ENCODE data around the gene ADGRG6. TPM values are rescaled to one million over a fixed set of nuclear protein-coding genes. Genes with fewer than 3 reads are reported as not detected.
A peak's percentile ranks its signal among the peaks of the same experiment; 100 is the strongest.

The ADGRG6 gene
- total RNA-seq, 1 donor from 2014 or later = 0.39 TPM

DNA sequence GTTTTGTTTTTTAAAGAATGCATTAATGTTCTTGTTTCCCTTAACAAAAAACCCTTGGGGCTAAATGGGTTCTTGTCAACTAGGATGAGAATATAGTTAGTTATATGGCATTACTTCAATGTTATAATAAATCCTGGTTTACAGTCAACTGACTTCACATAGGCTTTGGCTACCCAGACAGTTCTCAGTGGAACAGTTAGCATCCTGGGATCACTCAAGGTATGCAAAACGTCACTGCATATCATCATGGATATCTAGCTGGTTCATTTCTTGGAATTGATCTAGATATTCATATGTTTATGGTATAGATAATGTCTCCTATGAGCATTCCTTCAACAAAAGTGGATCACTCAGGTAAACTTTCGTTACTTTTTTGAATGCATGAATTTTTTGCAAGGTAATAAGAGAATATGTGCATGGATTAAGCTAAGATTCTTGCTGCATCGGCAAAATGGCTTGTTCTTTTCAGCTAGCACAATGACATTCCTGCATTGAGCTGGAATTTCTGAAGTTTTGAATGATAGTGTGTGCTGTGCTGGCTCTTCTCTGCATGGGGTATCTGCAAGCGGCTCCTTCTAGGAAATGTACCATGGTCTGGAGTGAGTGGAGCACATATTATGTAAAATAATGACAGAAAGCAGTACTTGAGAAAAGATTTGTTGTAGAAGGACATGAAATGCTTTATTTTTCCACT, 138.9 kb downstream of the ADGRG6 start:
- H3K27ac Mint-ChIP-seq = peak overlapping the region; percentile 22
- peak overlapping the region; percentile 2 for H2AFZ ChIP-seq (replicated peaks)
- DNase-seq (ENCODE audit: low spot score) = peak; percentile 24
- peaks cover 20% of the 10 kb centered on the region for H3K4me1 Mint-ChIP-seq
- H3K27me3 Mint-ChIP-seq (ENCODE audit: insufficient read depth, low read depth) = no peaks in the 10 kb centered on the region
- no peak overlapping the region for H3K9ac ChIP-seq
- TF ChIP-seq, protein P1, sequence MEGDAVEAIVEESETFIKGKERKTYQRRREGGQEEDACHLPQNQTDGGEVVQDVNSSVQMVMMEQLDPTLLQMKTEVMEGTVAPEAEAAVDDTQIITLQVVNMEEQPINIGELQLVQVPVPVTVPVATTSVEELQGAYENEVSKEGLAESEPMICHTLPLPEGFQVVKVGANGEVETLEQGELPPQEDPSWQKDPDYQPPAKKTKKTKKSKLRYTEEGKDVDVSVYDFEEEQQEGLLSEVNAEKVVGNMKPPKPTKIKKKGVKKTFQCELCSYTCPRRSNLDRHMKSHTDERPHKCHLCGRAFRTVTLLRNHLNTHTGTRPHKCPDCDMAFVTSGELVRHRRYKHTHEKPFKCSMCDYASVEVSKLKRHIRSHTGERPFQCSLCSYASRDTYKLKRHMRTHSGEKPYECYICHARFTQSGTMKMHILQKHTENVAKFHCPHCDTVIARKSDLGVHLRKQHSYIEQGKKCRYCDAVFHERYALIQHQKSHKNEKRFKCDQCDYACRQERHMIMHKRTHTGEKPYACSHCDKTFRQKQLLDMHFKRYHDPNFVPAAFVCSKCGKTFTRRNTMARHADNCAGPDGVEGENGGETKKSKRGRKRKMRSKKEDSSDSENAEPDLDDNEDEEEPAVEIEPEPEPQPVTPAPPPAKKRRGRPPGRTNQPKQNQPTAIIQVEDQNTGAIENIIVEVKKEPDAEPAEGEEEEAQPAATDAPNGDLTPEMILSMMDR (IDR thresholded peaks at IDR 0.05) = no peak
- no peak for TF ChIP-seq EZH2phosphoT487 (IDR thresholded peaks at IDR 0.05)
- no peak for TF ChIP-seq EZH2 (IDR thresholded peaks at IDR 0.05)
- H3K79me2 ChIP-seq (ENCODE audit: low read depth) = no peaks in the 10 kb centered on the region
- H4K20me1 ChIP-seq (ENCODE audit: low read depth) = no peaks in the 10 kb centered on the region
- no peaks in the 10 kb centered on the region for H3K36me3 ChIP-seq
- H3K27ac ChIP-seq = no peak overlapping the region
- no peaks in the 10 kb centered on the region for H3F3A ChIP-seq (ENCODE audit: low read depth)
- peaks cover 9% of the 10 kb centered on the region for H3K9me3 Mint-ChIP-seq
- H3K4me3 ChIP-seq = no peak overlapping the region
- no peaks in the 10 kb centered on the region for H3K9me3 ChIP-seq (ENCODE audit: low read depth)
- H3K4me1 ChIP-seq = peaks cover 5% of the 10 kb centered on the region
- H3K4me3 Mint-ChIP-seq = no peak overlapping the region
- no peaks in the 10 kb centered on the region for H3K27me3 ChIP-seq
- H3K4me2 ChIP-seq = no peak overlapping the region
- H3K36me3 Mint-ChIP-seq = no peaks in the 10 kb centered on the region

DNA sequence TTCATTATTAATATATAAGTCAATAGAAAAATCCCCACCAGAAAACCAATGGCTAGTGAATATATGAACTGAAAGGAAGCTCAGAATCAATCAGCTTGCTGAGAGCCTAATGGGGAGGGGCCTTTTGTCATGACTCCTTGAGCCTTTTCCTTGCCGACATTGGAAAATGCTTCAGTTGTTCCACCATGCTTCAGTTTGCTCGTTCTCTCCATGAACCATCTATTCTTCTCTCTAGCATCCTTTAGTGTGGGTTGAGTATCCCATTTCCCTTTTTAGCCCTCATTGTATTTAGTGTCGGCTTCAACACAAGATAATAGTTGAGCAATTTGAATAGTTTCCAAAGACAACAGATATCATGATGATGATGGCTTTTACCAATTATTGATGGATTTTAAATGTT, 139.9 kb downstream of the ADGRG6 start:
- peak; percentile 6 for DNase-seq (ENCODE audit: low spot score)
- Mint-ChIP-seq H3K4me3 (no peak overlapping the region), H3K27me3 (ENCODE audit: insufficient read depth, low read depth) (no peaks in the 10 kb centered on the region), H3K36me3 (no peaks in the 10 kb centered on the region), H3K4me1 (peaks cover 20% of the 10 kb centered on the region), H3K27ac (no peak overlapping the region), H3K9me3 (peaks cover 6% of the 10 kb centered on the region)
- Histone ChIP-seq H3K9me3 (ENCODE audit: low read depth) (no peaks in the 10 kb centered on the region), H3K27me3 (no peaks in the 10 kb centered on the region), H4K20me1 (ENCODE audit: low read depth) (no peaks in the 10 kb centered on the region), H3K27ac (no peak overlapping the region), H3K9ac (no peak overlapping the region), H3K4me1 (peaks cover 5% of the 10 kb centered on the region), H3F3A (ENCODE audit: low read depth) (no peaks in the 10 kb centered on the region), H2AFZ (replicated peaks) (no peak overlapping the region), H3K4me3 (no peak overlapping the region), H3K36me3 (no peaks in the 10 kb centered on the region), H3K79me2 (ENCODE audit: low read depth) (no peaks in the 10 kb centered on the region), H3K4me2 (no peak overlapping the region)
- TF ChIP-seq EZH2 (IDR thresholded peaks at IDR 0.05) (no peak), EZH2phosphoT487 (IDR thresholded peaks at IDR 0.05) (no peak)
- TF ChIP-seq, protein P1 (IDR thresholded peaks at IDR 0.05) = no peak

DNA sequence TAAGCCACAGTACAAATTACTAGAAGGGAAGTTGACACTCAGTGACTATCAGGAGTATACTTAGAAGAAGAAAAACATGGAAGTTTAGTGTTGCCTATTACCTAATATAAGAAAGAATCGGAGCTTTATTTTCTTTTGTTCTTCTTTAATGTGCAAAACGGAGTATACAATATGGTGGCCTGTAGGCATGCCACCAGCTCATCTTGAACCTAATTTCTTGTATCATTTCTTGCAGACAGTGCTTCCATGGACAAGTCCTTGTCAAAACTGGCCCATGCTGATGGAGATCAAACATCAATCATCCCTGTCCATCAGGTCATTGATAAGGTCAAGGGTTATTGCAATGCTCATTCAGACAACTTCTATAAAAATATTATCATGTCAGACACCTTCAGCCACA, 141.3 kb downstream of the ADGRG6 start:
- no peaks in the 10 kb centered on the region for H3F3A ChIP-seq (ENCODE audit: low read depth)
- no peak overlapping the region for H3K4me3 ChIP-seq
- H3K79me2 ChIP-seq (ENCODE audit: low read depth) = no peaks in the 10 kb centered on the region
- peaks cover under 1% of the 10 kb centered on the region for H3K9me3 Mint-ChIP-seq
- no peaks in the 10 kb centered on the region for H4K20me1 ChIP-seq (ENCODE audit: low read depth)
- no peak for DNase-seq (ENCODE audit: low spot score)
- no peak overlapping the region for H3K4me3 Mint-ChIP-seq
- peaks cover 5% of the 10 kb centered on the region for H3K4me1 ChIP-seq
- no peaks in the 10 kb centered on the region for H3K36me3 ChIP-seq
- H3K9me3 ChIP-seq (ENCODE audit: low read depth) = no peaks in the 10 kb centered on the region
- H3K4me2 ChIP-seq = no peak overlapping the region
- H3K4me1 Mint-ChIP-seq = peaks cover 20% of the 10 kb centered on the region
- no peak overlapping the region for H3K27ac Mint-ChIP-seq
- H3K27me3 Mint-ChIP-seq (ENCODE audit: insufficient read depth, low read depth) = no peaks in the 10 kb centered on the region
- no peak overlapping the region for H3K9ac ChIP-seq
- H3K36me3 Mint-ChIP-seq = no peaks in the 10 kb centered on the region
- no peaks in the 10 kb centered on the region for H3K27me3 ChIP-seq
- H2AFZ ChIP-seq (replicated peaks) = no peak overlapping the region
- H3K27ac ChIP-seq = no peak overlapping the region
- TF ChIP-seq, protein P1 (IDR thresholded peaks at IDR 0.05) = no peak
- no peak for TF ChIP-seq EZH2 (IDR thresholded peaks at IDR 0.05)
